Measurements from ENCODE around the gene CRY2. TPM values are rescaled to one million over a fixed set of nuclear protein-coding genes. Genes with fewer than 3 reads are reported as not detected.

Gene CRY2
- total RNA-seq, 2 experiments from 2014 or later, result 14.3 to 14.7 TPM

- CTCF ChIA-PET, result interaction anchor here (0.6 to 1.5 kb wide), 5 partner anchors 16 to 233 kb away, joined by 3 to 6 read pairs (median 3); no protein-coding TSS in a partner anchor
- POLR2A ChIA-PET, result no interaction called here
Observed at GRCh38 chr11:45843158-45843924, 3.9 kb upstream of the CRY2 start.

- ChIA-PET CTCF (no interaction called here), POLR2A (no interaction called here)
Observed at GRCh38 chr11:45844822-45845578, 2.3 kb upstream of the CRY2 start.

- ChIA-PET POLR2A (interaction anchor here (0.8 kb wide), 1 partner anchor 72 kb away, joined by 3 read pairs; the partner anchor contains the start of gene PEX16), CTCF (interaction anchor here (0.6 to 1.2 kb wide), 3 partner anchors 11 to 161 kb away, joined by 3 to 4 read pairs (median 3); no protein-coding TSS in a partner anchor)
Observed at GRCh38 chr11:45846174-45846675, 1.1 kb upstream of the CRY2 start.

- ChIA-PET POLR2A (interaction anchor here (0.5 to 0.6 kb wide), 3 partner anchors 24 to 997 kb away, joined by 4 to 6 read pairs (median 4); no protein-coding TSS in a partner anchor), CTCF (interaction anchor here (0.6 to 1.3 kb wide), 2 partner anchors 76 to 744 kb away, joined by 3 to 4 read pairs; no protein-coding TSS in a partner anchor)
Observed at GRCh38 chr11:45847911-45848316, 639 bp downstream of the CRY2 start.

GRCh38 chr11:45848654-45849081, 1.4 kb downstream of the CRY2 start:
- ChIA-PET CTCF (interaction anchor here (0.6 kb wide), 1 partner anchor 745 kb away, joined by 3 read pairs; no protein-coding TSS in a partner anchor), POLR2A (interaction anchor here (0.5 to 0.6 kb wide), 3 partner anchors 24 to 997 kb away, joined by 4 to 6 read pairs (median 4); no protein-coding TSS in a partner anchor)

- POLR2A ChIA-PET, result no interaction called here
- CTCF ChIA-PET, result no interaction called here
Observed at GRCh38 chr11:45850446-45850845, 3.2 kb downstream of the CRY2 start.

- CTCF ChIA-PET, result no interaction called here
- POLR2A ChIA-PET, result no interaction called here
Observed at GRCh38 chr11:45851228-45851627, 4.0 kb downstream of the CRY2 start.

GRCh38 chr11:45852018-45852711, 4.9 kb downstream of the CRY2 start:
- CTCF ChIA-PET, result no interaction called here
- POLR2A ChIA-PET, result no interaction called here

GRCh38 chr11:45852712-45853101, 5.4 kb downstream of the CRY2 start:
- POLR2A ChIA-PET, result no interaction called here
- CTCF ChIA-PET, result no interaction called here

- POLR2A ChIA-PET, result no interaction called here
- CTCF ChIA-PET, result no interaction called here
Observed at GRCh38 chr11:45853332-45854219, 6.3 kb downstream of the CRY2 start.

- ChIA-PET POLR2A (no interaction called here), CTCF (no interaction called here)
Observed at GRCh38 chr11:45855308-45855707, 8.0 kb downstream of the CRY2 start.

GRCh38 chr11:45856044-45856468, 8.8 kb downstream of the CRY2 start:
- ChIA-PET POLR2A (no interaction called here), CTCF (interaction anchor here (0.7 to 1.0 kb wide), 3 partner anchors 17 to 499 kb away, joined by 3 to 4 read pairs (median 4); no protein-coding TSS in a partner anchor)

- ChIA-PET CTCF (no interaction called here), POLR2A (no interaction called here)
Observed at GRCh38 chr11:45857961-45858474, 10.7 kb downstream of the CRY2 start.

GRCh38 chr11:45858751-45859398, 11.6 kb downstream of the CRY2 start:
- ChIA-PET POLR2A (no interaction called here), CTCF (interaction anchor here (1.5 kb wide), 1 partner anchor 16 kb away, joined by 6 read pairs; no protein-coding TSS in a partner anchor)

GRCh38 chr11:45859661-45860140, 12.4 kb downstream of the CRY2 start:
- CTCF ChIA-PET, result interaction anchor here (1.5 kb wide), 1 partner anchor 16 kb away, joined by 6 read pairs; no protein-coding TSS in a partner anchor

GRCh38 chr11:45860348-45860747, 13.1 kb downstream of the CRY2 start:
- POLR2A ChIA-PET, result no interaction called here
- CTCF ChIA-PET, result interaction anchor here (1.5 kb wide), 1 partner anchor 17 kb away, joined by 6 read pairs; no protein-coding TSS in a partner anchor

More at GRCh38 chr11:45859661-45860140, 12.4 kb downstream of the CRY2 start:
- POLR2A ChIA-PET, result no interaction called here

GRCh38 chr11:45860764-45861510, 13.7 kb downstream of the CRY2 start:
- CTCF ChIA-PET, result no interaction called here
- POLR2A ChIA-PET, result no interaction called here
